Stimulated activated naive CD8-positive, alpha-beta T cell treated with anti-CD3 and anti-CD28 coated beads, Interleukin-15, Interleukin-2, amounts not matched to agents 100 U/mL and 50 U/mL, for 24 hours (primary cell): ENCODE data around the gene EN1.

ENCODE experiments used
- ATAC-seq: fragments of 150-1000 bp; cut with Tn5 transposase; one replicate; pipeline ENCODE4 v1.10.0; 2021
- DNase-seq: peaks from one replicate; pipeline ENCODE4 v3.0.0; 2021

The EN1 gene

DNA sequence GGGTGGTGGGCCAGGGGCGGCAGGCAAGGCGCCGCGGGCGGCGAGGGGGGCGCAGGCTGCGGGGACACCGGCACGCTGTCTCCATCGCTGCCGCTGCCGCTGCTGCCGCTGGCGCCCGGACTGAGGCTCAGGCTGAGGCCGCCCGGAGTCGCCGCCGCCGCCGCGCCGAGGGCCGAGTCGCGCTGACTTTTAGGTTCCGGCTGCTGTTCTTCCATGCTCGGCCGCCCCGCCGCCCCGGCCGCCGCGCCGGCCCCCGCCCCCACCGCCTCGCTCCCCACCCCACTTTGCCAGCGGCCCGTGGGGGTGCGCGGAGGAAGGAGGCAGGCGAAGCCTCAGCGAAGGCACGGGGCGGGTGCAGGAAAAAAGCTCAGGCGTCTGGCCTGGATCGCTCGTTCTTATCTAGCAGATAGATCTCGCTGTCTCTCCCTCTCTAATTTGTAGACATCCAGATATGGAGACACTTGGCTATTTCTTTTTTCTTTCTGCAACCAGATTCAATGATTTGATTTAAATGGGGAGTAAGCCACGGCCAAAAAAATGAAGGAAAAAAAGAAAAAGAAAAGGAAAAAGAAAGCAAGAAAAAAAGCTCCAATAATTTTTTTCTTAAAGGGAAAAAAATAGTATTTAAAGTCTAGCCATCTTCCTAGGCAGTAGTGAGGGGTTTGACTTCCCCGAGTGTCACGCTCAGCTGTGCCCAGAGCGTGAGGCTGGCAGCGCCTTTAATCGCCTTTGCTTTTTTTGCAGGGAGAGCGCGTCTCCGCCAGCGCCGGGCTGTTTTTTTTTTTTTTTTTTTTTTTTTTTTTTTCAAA is at the start of gene EN1:
Gene EN1, minus strand, starts transcription at position 696 of the 809 bp plus-strand sequence. Its CDS starts 481 bp downstream, at position 215.
- DNase-seq (no peak), ATAC-seq (no peak)

DNA sequence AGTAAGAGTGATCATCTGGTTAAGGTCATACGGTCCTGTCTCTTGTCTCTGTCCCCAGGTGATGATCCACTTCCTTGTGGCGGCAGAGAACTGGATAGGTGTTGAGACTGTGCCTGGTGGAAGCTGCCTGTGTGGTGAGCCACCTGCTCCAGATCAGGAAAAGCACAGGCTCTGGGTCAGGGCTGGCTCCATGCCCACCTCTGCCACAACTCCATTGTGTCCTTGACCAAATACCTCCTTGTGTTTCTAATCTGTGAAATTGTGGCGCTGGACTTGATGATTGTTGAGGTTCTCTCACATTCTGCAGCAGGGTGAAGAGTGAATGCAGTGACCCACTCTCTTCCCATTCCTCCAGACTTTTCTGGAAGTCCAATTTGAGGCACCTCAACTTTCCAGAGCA is 45.7 kb upstream of the EN1 start:
- DNase-seq: no peak
- no peak for ATAC-seq

DNA sequence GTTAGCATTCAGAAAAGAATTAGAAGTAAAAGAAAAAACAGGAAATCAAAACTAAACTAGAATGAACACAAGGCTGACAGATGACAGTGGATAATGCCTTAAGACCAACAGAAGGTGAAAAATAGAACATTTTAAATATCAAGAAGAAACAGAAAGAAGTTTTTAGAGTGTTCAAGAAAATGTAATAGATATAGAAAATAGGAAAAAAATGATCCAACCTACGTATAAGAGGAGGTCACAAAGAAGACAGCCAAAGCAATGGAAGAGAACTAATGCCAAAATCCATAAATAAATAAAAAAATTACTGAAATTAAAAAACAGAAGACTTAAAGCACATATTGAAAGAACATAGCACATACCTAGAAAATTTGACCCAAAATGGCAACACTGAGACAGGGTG is 42.5 kb upstream of the EN1 start:
- DNase-seq (no peak), ATAC-seq (no peak)

DNA sequence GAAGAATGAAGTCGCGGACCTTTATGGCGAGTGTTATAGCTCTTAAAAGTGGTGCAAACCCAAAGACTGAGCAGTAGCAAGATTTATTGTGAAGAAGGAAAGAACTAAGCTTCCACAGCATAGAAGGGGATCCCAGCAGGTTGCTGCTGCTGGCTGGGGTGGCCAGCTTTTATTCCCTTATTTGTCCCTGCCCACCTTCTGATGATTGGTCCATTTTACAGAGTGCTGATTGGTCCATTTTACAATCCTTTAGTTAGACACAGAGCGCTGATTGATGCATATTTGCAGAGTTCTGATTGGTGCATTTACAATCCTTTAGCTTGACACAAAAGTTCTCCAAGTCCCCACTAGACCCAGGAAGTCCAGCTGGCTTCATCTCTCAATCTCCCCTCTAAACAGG is 36.3 kb upstream of the EN1 start:
- ATAC-seq: no peak
- no peak for DNase-seq

DNA sequence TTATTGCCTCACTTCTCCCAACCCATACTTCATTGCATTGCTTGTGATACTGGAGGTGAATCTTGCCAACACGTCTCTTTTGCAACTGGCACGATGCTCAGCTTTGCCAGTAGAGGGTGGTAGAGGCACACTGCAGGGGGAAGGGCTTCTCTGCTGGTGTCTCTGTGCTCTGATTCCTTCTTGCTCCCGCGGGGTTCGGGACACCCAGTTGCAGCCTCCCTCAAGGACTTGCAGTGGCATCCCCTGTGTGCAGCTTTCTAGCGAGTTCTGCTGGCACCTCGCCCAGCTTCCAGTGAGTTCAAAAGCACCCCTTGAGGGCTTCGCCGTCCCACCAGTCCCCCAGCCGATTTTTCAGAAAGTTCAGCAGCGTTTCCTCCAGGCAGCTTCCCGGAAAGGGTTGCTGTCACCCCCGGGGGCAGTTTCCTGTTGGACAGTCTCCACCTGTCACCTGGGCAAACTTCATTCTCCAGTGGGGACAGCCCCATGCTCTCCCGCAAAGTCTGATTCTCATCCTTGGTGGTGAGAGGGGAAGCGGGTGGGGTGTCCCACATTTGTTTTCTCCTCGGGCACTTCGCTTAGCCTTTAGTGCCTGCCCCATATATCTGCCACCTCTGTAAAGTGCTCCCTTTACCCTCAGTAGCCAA is 35.4 kb upstream of the EN1 start:
- peak; percentile 66 for DNase-seq

DNA sequence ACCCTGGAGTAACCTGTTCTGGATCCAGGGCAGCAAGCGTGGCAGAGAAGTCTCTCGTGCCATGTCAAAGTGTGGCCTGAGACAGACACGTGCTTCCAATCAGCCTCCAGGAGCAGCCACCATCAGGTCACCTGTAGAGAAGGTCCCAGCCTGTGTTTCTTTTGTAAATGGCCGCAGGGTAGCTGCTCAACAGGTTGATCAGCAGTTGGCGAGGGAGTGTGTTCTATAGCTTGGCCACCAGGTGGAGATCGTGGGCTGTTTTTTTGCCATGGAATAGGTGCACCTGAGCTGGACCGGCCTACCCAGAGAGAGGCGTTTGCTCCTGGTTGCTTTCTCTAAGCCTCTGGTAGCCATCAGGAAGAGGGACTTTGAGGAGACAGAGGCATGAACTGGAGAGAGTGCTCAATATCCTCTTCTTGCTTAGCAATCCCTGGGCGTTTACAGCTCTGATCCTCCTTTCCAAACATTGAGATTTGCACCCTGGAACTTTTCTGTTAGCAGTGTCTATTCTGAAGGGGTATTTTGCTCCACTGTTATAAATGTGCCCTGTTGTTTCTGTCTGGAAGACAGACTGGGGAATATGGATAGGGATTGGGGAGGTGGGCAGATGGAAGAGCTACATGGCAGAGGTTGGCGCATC is 34.2 kb upstream of the EN1 start:
- ATAC-seq: peak; percentile 80

More for the DNA sequence above, 35.4 kb upstream of the EN1 start:
- ATAC-seq: peak; percentile 79

DNA sequence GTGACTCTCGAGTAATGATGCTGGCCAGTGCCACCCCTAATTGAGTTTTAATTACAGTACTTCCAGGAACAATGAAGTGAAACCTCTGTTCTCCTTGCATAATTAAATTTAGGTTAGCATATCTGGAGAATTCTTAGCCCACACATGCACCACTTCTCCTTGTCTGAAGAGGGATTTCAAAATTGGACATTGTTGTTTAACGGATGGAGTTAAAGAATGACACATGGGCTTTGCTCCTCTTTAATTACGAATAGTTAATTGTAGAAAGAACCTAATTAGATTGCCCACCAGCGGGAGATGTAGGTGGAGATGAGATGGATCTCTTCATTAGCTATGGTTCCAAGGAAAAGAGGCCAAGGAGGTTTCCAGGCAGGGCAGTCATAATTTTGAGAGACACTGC is 33.1 kb upstream of the EN1 start:
- ATAC-seq (no peak), DNase-seq (no peak)

More for the DNA sequence above, 34.2 kb upstream of the EN1 start:
- DNase-seq: peak; percentile 72

DNA sequence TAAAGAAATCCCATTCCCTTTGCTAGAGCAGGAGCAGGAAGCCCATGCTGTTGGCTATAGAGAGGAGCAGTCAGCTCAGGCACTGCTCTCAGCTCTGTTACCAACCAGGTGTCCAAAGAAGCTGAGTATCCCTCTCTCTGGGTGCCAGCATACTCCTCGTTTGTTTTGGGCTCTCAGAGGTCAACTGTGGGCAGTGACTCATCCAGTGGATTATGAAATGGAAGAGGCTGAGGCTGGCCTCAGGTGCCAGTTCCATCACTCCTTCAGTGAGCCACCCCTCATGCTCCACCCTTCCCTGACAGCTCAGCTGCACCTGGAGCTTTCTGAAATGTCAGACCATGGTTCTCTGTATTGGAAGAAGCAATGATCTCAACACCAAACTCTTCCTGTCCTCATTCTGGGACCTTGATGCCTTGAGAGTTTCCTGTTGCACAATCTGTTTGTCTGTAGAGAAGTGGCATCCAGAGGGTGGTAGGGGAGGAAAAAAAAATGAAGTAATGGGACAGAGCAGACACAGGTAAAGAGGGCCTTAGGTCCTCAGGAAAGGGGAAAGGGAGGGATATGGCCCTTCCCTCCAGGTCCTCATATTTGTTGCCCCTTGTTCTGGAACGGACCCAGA is 31.2 kb upstream of the EN1 start:
- ATAC-seq: no peak
- no peak for DNase-seq

DNA sequence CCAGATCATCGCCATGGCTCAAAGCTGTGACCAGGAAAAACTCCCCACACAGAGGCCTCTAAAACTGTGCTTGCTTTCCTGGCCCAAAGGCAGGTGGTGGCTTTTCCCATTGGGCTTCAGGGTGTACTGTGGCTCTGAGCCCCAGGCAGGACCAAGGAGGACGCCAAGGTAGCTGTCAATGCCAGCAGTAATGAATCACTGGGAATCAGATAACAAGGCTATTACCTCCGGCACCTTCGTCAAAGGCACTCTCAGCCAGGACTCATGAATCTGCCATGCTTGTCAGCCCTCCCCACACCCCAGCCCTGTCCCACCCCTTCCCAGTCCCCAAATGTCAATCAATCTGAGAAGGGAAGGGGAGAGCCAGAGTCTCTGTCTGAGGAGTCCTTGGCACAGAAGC is 27.9 kb upstream of the EN1 start:
- DNase-seq: no peak
- no peak for ATAC-seq

DNA sequence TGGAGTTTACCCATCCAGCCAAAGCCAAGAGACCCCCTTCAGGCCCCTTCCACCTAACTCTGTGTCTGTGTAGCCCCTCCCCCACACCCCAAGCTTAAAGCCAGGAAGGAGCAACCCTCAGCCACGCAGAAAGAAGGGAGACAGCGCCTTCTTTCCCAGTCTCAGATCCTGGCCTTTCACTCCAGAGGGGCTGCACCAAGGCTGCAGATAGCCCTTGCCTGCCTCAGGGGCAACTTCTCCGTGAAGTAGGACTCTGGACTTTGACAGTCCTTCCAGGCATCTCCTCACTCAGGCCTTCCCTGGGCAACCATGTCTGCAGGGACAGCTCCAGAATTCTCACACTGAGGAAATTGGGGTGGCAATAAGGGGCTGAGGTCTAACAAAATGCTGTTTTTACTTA is 26.9 kb upstream of the EN1 start:
- ATAC-seq (no peak), DNase-seq (no peak)

DNA sequence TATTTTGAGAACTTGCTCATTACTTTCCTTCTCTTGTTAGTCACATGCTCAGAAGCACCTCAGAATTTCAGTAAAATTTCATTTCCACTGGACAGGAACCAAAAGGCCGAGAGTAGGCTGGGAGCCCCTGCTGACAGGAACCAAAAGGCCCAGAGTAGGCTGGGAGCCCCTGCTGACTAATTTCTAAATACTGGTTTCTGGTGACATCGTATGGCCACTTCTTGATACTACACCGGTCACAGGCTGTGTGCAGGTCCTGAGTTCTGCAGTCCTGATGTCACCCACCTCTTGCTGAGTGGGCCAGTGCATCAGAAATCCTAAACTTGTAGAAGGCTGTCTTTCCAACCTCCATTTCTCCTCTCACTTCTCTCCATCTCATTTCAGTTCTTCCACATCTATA is 17.7 kb upstream of the EN1 start:
- DNase-seq (no peak), ATAC-seq (peak; percentile 78)

DNA sequence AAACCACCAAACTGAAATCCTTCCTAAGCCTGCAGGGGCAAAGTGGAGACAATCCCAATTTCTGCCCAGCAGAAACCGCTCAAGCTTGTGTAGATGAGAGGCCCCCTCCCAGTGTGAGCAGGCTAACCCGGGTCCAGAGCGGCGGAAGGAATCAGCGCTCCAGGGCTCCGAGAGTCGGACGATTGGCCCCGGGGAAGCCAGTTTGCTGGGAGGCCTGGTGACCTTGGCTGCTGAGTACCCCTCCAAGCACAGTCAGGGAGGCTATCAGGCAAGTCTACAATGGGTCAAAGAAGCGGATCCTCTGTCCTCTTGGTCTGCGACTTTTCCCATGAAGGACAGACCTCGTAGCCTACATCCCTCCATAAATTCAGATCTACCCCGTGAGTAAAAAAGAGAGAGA is 16.8 kb upstream of the EN1 start:
- ATAC-seq (no peak), DNase-seq (no peak)

DNA sequence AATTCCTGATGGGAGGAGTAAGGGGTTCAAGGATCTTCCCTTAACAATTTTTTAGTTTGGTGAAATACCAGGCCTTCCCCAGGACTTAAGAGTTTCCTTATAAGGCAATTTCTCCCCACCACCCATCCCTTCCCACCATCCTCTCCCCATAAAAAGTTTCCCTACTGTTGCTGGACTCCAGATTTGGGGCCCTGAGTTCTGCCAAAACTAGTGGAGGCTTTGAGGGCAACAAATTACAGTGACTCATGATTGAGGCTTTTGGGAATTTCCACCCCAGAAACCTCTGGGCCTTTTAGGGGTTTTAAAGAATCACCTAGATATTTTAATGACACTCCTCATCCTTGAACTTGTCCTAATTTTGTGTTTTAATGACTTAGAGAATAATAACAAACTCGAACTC is 14.3 kb upstream of the EN1 start:
- ATAC-seq (no peak), DNase-seq (no peak)

DNA sequence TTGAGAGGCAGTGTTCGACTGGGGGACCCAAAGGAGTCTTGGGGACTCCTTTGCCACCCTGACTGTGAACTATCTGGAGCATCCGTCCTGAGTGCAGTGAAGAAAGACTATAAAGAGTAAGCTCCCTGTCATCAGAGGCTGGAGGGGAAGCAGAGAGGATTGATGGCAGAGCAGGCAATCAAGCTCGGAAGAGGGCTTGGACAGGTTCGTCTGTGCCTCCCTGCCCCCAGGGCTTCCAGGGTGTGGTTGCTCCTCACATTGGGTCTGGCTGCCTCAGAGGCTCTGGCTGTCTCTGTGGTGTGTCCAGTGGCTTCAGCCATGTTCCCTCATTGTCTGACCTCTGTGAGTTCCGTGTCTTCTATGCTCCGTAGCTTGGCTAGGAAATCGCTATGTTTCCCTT is 13.8 kb upstream of the EN1 start:
- DNase-seq (no peak), ATAC-seq (no peak)

DNA sequence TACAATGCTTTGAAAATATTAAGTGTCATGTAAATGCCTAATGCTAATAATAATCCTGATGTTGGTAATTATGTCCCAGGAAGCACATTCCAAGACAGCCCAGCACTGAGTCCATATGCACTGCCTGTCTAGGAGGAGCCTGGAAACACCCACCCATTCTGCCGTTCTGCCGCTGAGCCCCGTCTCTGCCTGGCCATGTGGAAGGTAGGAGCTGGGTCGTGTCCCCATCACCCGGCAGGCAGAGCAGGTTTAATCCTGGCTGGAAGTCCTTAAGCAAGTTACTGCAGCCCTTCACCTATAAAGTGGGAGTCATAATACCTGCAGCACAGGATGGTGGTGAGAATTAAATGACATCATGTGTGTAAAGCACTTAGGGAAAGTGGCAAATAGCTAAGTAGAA is 13.1 kb upstream of the EN1 start:
- ATAC-seq (no peak), DNase-seq (no peak)

DNA sequence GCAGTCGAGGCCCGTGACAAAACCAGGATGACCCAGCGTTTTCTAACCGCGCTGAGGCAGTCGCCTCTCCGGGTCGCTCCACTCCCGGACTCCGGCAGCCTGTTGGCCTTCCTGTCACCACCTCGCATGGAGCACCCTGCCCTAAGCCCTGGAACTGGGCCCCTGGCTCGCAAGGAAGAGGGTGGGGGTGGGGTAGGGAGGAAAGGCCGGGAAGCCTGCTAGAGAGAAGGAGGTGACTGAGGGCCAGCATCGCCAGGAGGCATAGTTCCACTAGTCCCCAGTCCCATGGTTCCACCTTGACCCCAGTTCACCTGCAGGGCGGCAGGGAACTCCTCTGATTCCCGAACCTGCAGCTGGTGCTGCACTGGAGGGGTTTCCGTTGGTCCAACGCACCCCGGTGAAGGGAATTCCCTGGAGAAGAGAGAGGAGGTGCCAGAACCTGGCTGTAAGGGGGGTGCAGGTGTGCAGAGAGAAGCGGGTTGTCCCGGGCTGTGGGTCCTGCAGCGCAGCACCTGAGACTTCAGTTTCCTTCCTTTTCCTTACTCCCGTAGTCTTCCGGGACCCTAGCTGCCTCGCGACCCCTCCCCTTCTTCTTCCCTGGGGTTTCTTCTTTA is 11.8 kb upstream of the EN1 start:
- DNase-seq (no peak), ATAC-seq (no peak)

DNA sequence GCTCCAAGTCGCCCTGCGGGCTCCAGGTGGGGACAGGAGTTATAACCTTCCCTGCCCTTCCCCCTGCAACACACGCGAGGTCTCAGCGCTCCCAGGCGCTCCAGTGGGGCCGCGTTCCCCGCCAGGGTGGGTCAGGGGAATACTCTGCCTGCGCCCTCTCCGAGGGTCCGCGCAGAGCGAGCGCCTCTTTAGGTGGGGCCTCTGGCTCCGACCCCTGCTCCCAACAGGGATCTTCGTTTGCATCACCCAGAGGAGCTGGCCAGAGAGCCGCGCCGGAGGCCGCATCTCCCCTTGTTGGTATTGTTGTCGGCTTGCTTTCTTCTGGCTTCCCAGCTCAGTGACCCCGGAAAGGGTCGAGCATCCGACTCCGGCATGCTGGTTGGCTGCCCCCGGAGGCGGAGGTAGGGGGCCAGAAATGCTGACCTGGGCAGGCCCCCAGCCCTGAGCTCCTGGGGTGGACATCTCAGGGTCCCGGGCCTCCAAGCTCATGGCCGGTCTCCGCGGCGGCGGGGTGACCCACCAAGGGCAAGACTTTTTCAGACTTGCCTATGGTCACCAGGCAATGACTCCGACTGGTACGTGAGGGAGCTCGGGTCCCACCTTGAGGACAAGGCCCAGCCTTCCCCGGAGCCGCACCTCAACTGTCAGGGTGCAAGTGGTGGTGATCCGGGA is 11.2 kb upstream of the EN1 start:
- DNase-seq: no peak
- ATAC-seq: no peak

DNA sequence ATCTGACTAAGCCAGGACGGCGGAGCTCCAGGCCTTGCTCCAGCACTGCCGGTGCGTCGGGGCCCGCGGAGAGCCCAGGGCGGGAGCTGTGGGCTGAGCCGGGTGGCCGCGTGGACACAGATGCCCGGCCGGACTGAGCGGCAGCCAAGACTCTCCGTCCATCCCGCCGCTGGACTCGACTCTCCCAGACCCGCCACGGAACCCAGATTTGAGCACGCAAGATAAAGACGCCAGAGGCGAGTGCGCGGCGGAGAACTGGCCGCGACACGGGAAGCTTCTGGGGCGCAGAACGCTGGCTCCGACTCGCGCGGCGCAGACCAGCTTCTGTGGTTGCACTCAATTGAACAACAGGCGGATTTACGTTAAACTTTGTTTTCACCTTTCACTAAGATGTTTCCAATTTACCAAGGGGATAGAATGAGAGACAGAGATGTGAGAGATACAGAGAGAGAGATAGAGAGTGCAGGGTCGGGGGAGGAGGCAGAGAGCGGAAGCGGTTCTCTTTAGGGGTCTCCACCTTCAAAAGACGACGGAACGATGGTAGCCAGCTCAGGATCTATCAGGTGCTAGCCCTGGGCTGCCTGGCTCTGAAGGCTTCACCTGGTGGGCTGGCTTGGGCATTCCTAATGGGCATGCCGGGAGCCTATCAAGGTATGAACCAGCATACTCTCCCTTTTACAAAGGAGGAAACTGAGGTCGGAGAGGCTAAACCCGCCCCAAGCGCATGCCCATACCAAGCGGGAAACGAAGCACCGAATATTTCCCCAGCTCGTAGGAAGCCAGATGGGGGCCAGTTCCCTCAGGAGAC is 10.4 kb upstream of the EN1 start:
- no peak for DNase-seq
- no peak for ATAC-seq

DNA sequence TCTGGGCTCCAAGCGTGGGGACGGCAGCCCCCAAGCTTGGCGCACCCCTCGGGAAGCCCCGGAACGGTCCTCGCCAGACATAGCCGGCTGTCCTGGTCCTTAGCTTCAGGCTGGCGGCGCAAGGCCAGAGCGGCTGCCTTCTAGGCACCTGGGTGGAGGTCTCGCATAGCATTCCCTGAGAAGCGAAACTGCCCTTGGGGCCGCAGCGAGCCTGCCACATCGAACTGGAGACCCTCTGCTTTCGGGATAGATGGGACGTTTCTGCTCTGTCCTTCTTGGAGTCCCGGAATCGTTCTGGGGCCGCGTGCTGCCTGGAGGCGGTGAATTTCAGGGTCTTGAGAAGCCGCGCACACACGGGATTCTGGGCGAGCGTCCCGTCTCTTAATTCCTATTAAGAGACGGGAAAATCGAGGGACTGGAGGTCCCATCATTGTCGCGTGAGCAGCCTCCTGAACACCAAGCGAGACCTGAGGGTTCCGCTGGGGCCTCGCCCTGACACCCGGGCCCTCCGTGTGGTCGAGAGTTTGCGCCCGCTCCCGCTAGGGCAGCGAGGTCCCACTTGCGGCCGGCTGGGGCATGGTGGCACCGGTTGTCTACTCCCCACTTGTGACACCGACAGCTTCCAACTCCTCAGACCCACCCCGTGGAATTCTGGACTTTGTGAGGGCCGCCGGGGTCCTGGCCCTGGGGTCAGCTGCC is 9.7 kb upstream of the EN1 start:
- ATAC-seq: no peak

DNA sequence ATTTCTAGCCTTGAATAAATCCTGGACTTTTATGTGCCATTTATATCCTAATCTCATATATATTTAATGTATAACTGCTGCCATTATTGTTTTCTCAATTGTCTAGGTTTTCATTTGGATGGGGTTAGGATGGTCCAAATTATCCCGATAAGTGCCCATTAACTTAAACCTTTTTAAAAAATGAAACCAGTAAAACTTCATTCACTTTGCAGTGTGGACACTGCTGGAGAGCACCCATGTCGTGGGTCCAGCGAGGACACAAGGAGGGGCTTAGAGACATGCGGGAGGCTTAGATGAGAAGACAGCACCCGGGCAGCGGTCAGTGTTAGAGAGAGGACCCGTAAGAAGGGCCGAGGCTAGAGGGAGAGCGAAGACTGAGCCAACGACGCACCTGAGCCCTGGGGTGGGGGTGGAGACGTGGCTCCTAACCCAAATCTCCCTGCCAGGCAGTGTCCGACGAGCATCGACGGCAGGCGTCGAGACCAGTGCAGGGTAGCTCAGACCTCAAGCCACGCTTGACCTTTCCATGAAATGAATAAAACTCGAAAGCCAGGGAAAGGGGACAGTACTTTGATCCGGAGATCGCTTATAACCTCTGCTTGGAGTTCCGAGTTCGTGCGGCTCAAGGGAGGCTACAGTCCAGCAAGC is 9.0 kb upstream of the EN1 start:
- ATAC-seq (no peak), DNase-seq (no peak)

More for the DNA sequence above, 9.7 kb upstream of the EN1 start:
- no peak for DNase-seq
